Heart right ventricle (tissue), 16 donors: ENCODE data around the gene CDC25C. TPM values are rescaled to one million over a fixed set of nuclear protein-coding genes. Genes with fewer than 3 reads are reported as not detected.
"Not testable (repeated sequence)": the region's sequence is repeated elsewhere in the genome, so short reads cannot be mapped to it uniquely, and the experiment has no call there.

Experiments used
- ATAC-seq, 8 donors: fragments of 200-7000 bp; cut with Tn5 transposase; one replicate each; pipeline ENCODE4 v1.9.1; 2020; ENCODE audit warnings: mild to moderate bottlenecking in 8 of 8, moderate library complexity in 8 of 8, moderate number of reproducible peaks in 1 of 8
- DNase-seq, 2 donors: peaks; one replicate each; pipeline ENCODE4 v3.0.0-alpha.2; 2020
- H3K27ac ChIP-seq, 10 donors: fragments of 200-600 bp; sonication (generic) in 2 of 10; one replicate each; pipeline versions ENCODE4 v1.5.0 to v1.8.0; 2020 to 2022; ENCODE audit warnings: mild to moderate bottlenecking in 3 of 10
- H3K27me3 ChIP-seq, 7 donors: fragments of 200-600 bp; one replicate each; pipeline ENCODE4 v1.8.0; 2021 to 2022; ENCODE audit warnings: mild to moderate bottlenecking in 2 of 7
- H3K36me3 ChIP-seq, 9 donors: fragments of 200-600 bp; sonication (generic) in 1 of 9; one replicate each; pipeline versions ENCODE4 v1.5.0 to v1.8.0; 2020 to 2022; ENCODE audit warnings: mild to moderate bottlenecking in 2 of 9
- H3K4me1 ChIP-seq, 9 donors: fragments of 200-600 bp; sonication (generic) in 1 of 9; one replicate each; pipeline versions ENCODE4 v1.5.0 to v1.8.0; 2020 to 2022; ENCODE audit warnings: mild to moderate bottlenecking in 4 of 9
- H3K4me3 ChIP-seq, 10 donors: fragments of 200-600 bp; sonication (generic) in 2 of 10; one replicate each; pipeline versions ENCODE4 v1.5.0 to v1.8.0; 2020 to 2022; ENCODE audit warnings: mild to moderate bottlenecking in 7 of 10, moderate library complexity in 2 of 10
- H3K9me3 ChIP-seq, 11 donors: fragments of 200-600 bp in 10 of 11; sonication (generic) in 2 of 11; one replicate each; pipeline versions ENCODE4 v1.5.0 to v1.8.0; 2013 to 2022; ENCODE audit warnings: mild to moderate bottlenecking in 2 of 11, control low read depth in 1 of 11, moderate library complexity in 1 of 11
- CTCF ChIP-seq, 9 donors: fragments of 200-600 bp; sonication (generic) in 2 of 9; IDR thresholded peaks; one replicate each; pipeline versions ENCODE4 v1.5.0 to v1.8.0; 2021 to 2022; ENCODE audit warnings: antibody characterized with exemption in 9 of 9, mild to moderate bottlenecking in 5 of 9, moderate library complexity in 1 of 9
- WGBS, 2 donors: extraction: QIAGEN DNeasy Blood & Tissue Kit; methylation state at CpG; one replicate each; pipeline ENCODE4 v1.1.7; 2013; ENCODE audit warnings: inconsistent platforms in 1 of 2; 5-methylcytosine and 5-hydroxymethylcytosine counted together
- intact Hi-C, 10 donors: fragments of 100-400 bp; cut with DNase I; formaldehyde crosslinking; loops; one replicate each; pipeline versions ENCODE4 v1.11.1 to v1.14.2; 2022
- polyA plus RNA-seq, 2 donors: library from polyadenylated mRNA; stranded (reverse); fragments of 200-250 nt; gene quantifications; one replicate each; pipeline ENCODE4 v1.2.3, GENCODE V29; 2013
- total RNA-seq, 10 donors: library from RNA; stranded (reverse); fragmentation: NEBNext Ultra II Directional in 3 of 10; extraction: Animal tissue kit (Norgen Biotek cat#: 25700) in 3 of 10; gene quantifications; one replicate each; pipeline versions ENCODE4 v1.2.1 to v1.2.4, GENCODE V29; 2021 to 2023
- donor health status: Arrhythmogenic right ventricular cardiomyopathy.
- donor health status: ischemic (EF 13 %, LVEDD 7.1; RV severe dilation, severe dysfunction).
- donor health status: healthy with polysubstance abuse.
- donor health status: DM: no; HTN: yes; CAD: no.
- donor health status: DM: no; HTN: no; CAD: no.
- donor health status: ischemic (EF 25% LVEDD 6.9; RV normal size, moderate dysfunction).
- donor health status: ischemic (EF 25% LVEDD 5.7; RV mildly dilated, moderate dysfunction).
- donor health status: healthy.
- donor health status: DM: yes; HTN: yes; CAD: no.
- donor health status: Ischemic cardiomyopathy.
- donor health status: ischemic (EF 35%, LVEDD 5.7; RV mildly dilated, moderate dysfunction).
- donor health status: nonischemic (EF 11% LVEDD 7.7; RV severe dilation, severe dysfunction).
- donor health status: DM: yes; HTN: yes; CAD: no.
- donor health status: PGD.
- donor health status: ischemic (EF 29% LVEDD 5.4; RV normal size, mild dysfunction).
- donor health status: nonischemic (EF 23%, LVEDD 6.1; RV moderate dilation, normal function).

The CDC25C gene
- total and polyA plus RNA-seq, 12 donors: 0.03 to 0.74 (median 0.37) TPM; not detected in 6

- H3K27me3 ChIP-seq: no peaks in the 10 kb centered on the region
- ATAC-seq (peak; percentile 39 to 73 (median 60)), DNase-seq (peak in 1 of 2 donors; percentile 87)
- H3K27ac ChIP-seq: peak overlapping the region; percentile 89 to 99 (median 98)
- TF ChIP-seq CTCF (IDR thresholded peaks at IDR 0.05): no peak
- H3K4me1 ChIP-seq: peaks cover 2 to 35% (median 26%) of the 10 kb centered on the region in 9 donors
- intact Hi-C loops: no loop called here
- no peaks in the 10 kb centered on the region for H3K9me3 ChIP-seq
- peak overlapping the region; percentile 76 to 98 (median 94) for H3K4me3 ChIP-seq
- H3K36me3 ChIP-seq: peaks cover 0 to 14% (median 9%) of the 10 kb centered on the region in 9 donors
- 28 to 32% methylated on average over 13 of the region's 13 CpGs for WGBS, 2 donors
Observed at GRCh38 chr5:138336952-138337684, 5.5 kb upstream of the CDC25C start.

GRCh38 chr5:138334867-138335447 lies 3.4 kb upstream of the CDC25C start:
- Histone ChIP-seq H3K27ac (no peak overlapping the region), H3K9me3 (no peaks in the 10 kb centered on the region), H3K4me1 (peaks cover 2 to 34% (median 23%) of the 10 kb centered on the region in 9 donors), H3K36me3 (no peaks in the 10 kb centered on the region), H3K27me3 (no peaks in the 10 kb centered on the region), H3K4me3 (no peak overlapping the region)
- no peak for ATAC-seq
- no peak for TF ChIP-seq CTCF (IDR thresholded peaks at IDR 0.05)
- intact Hi-C loops: no loop called here
- 85 to 86% methylated on average over 3 of the region's 3 CpGs for WGBS, 2 donors
- DNase-seq: no peak

DNA sequence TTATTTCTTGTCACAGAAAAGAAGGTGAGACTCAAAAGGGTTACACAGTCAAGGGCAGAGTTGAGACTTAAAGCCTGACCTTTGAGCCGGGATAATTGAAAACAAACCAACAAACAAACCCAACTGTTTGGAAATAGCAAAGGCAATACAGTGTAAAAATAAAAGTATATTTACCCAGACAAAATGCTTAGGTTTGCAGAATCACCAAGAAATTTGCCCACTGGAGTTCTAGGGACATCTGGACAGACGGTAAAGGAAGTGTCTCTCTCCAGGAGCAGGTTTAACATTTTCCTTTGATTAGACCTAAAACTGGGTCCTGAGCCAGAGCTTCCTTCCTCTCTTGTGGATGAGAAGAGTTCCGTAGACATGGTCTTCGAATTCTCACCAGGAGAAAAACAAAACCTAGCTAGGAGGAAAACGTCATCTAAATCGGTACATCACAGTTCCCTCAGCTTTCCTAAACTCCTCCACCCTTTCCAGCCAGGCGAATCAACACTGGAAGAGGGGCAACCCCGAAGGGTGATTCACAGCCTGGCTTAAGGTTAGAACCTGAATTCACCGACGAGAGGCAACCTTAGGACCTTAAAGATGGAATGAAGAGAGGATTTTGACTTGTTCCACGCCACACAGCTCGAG lies 673 bp downstream of the CDC25C start:
- Histone ChIP-seq H3K9me3 (no peaks in the 10 kb centered on the region), H3K4me1 (peaks cover 2 to 17% (median 9%) of the 10 kb centered on the region in 9 donors), H3K36me3 (peaks cover 0 to 4% (median 0%) of the 10 kb centered on the region in 9 donors), H3K27ac (peak overlapping the region in 1 of 10 donors; percentile 51), H3K27me3 (no peaks in the 10 kb centered on the region), H3K4me3 (peak overlapping the region in 9 of 10 donors; percentile 30 to 77 (median 52))
- no peak for TF ChIP-seq CTCF (IDR thresholded peaks at IDR 0.05)
- intact Hi-C loops: no loop called here
- WGBS, 2 donors: 4% methylated on average over 12 of the region's 12 CpGs
- DNase-seq: no peak
- no peak for ATAC-seq

GRCh38 chr5:138318211-138318610 lies 13.4 kb downstream of the CDC25C start:
- DNase-seq, intact Hi-C loops, ATAC-seq, H3K27ac ChIP-seq, H3K4me3 ChIP-seq, H3K4me1 ChIP-seq, H3K27me3 ChIP-seq, H3K9me3 ChIP-seq: not testable (repeated sequence)
- peaks cover 0 to 10% (median 0%) of the 10 kb centered on the region in 9 donors for H3K36me3 ChIP-seq
- WGBS, 2 donors: 97 to 98% methylated on average over 4 of the region's 4 CpGs
